H9 (cell line): ENCODE data around the gene ARF5. TPM values are rescaled to one million over a fixed set of nuclear protein-coding genes. Genes with fewer than 3 reads are reported as not detected.
A peak's percentile ranks its signal among the peaks of the same experiment; 100 is the strongest.

Experiments
- DNase-seq: peaks from one replicate; pipeline ENCODE4 v3.0.0-alpha.2; 2017
- H2AFZ ChIP-seq: one replicate; pipeline ENCODE4 v1.6.1; 2013; ENCODE audit warnings: mild to moderate bottlenecking, low read length, control low read depth, moderate library complexity
- H2AK5ac ChIP-seq: 2 replicates; pipeline ENCODE4 v1.6.1; 2013; ENCODE audit warnings: low read length, control low read depth, mixed read lengths; ENCODE audit not compliant: insufficient read length
- H2BK120ac ChIP-seq: one replicate; pipeline ENCODE4 v1.6.1; 2013; ENCODE audit warnings: low read depth, mild to moderate bottlenecking, low read length, control low read depth, inconsistent platforms; ENCODE audit not compliant: poor library complexity, severe bottlenecking
- H2BK12ac ChIP-seq: 2 replicates; pipeline ENCODE4 v1.6.1; 2013; ENCODE audit warnings: low read length, control low read depth, mixed read lengths, low read depth; ENCODE audit not compliant: insufficient read length
- H2BK15ac ChIP-seq: 2 replicates; pipeline ENCODE4 v1.6.1; 2013; ENCODE audit warnings: low read depth, low read length, control low read depth
- H2BK20ac ChIP-seq: one replicate; pipeline ENCODE4 v1.6.1; 2013; ENCODE audit warnings: low read depth, mild to moderate bottlenecking, low read length, control low read depth, inconsistent platforms; ENCODE audit not compliant: poor library complexity, severe bottlenecking
- H2BK5ac ChIP-seq: 2 replicates; pipeline ENCODE4 v1.6.1; 2013; ENCODE audit warnings: low read length, control low read depth, mixed read lengths; ENCODE audit not compliant: insufficient read length
- H3K14ac ChIP-seq: 2 replicates; pipeline ENCODE4 v1.6.1; 2013; ENCODE audit warnings: low read length, control low read depth; ENCODE audit not compliant: insufficient read depth
- H3K18ac ChIP-seq: 2 replicates; pipeline ENCODE4 v1.6.1; 2013; ENCODE audit warnings: low read depth, mild to moderate bottlenecking, mixed read lengths, low read length, control low read depth; ENCODE audit not compliant: insufficient read length
- H3K23ac ChIP-seq: 2 replicates; pipeline ENCODE4 v1.6.1; 2013; ENCODE audit warnings: low read length, control low read depth, mixed read lengths, low read depth; ENCODE audit not compliant: insufficient read length
- H3K23me2 ChIP-seq: 2 replicates; pipeline ENCODE4 v1.6.1; 2013; ENCODE audit warnings: low read depth, mild to moderate bottlenecking, mixed read lengths, low read length, control low read depth; ENCODE audit not compliant: insufficient read length, poor library complexity, severe bottlenecking
- H3K27ac ChIP-seq: 2 replicates; pipeline ENCODE4 v1.5.1; 2013; ENCODE audit warnings: low read length, control low read depth, mixed read lengths, low read depth; ENCODE audit not compliant: insufficient read length
- H3K27me3 ChIP-seq: 2 replicates; pipeline ENCODE4 v1.6.1; 2013; ENCODE audit warnings: low read length, control low read depth, inconsistent platforms; ENCODE audit not compliant: insufficient read depth
- H3K4ac ChIP-seq: 2 replicates; pipeline ENCODE4 v1.6.1; 2013; ENCODE audit warnings: low read depth, mild to moderate bottlenecking, control low read depth, inconsistent platforms, low read length, moderate library complexity
- H3K4me1 ChIP-seq: 2 replicates; pipeline ENCODE4 v1.6.1; 2013; ENCODE audit warnings: low read length, control low read depth, inconsistent platforms; ENCODE audit not compliant: insufficient read depth
- H3K4me2 ChIP-seq: 2 replicates; pipeline ENCODE4 v1.6.1; 2013; ENCODE audit warnings: low read length, control low read depth, mixed read lengths; ENCODE audit not compliant: insufficient read length, insufficient read depth
- H3K56ac ChIP-seq: 2 replicates; pipeline ENCODE4 v1.6.1; 2013; ENCODE audit warnings: low read depth, mild to moderate bottlenecking, mixed read lengths, low read length, control low read depth; ENCODE audit not compliant: insufficient read length
- H3K79me1 ChIP-seq: 2 replicates; pipeline ENCODE4 v1.6.1; 2013; ENCODE audit warnings: low read depth, mild to moderate bottlenecking, moderate library complexity, low read length, control low read depth, inconsistent platforms; ENCODE audit not compliant: insufficient read depth, poor library complexity, severe bottlenecking
- H3K79me2 ChIP-seq: 2 replicates; pipeline ENCODE4 v1.6.1; 2013; ENCODE audit warnings: low read length, control low read depth, inconsistent platforms; ENCODE audit not compliant: insufficient read depth
- H3K9ac ChIP-seq: 2 replicates; pipeline ENCODE4 v1.6.1; 2013; ENCODE audit warnings: low read length, control low read depth, mixed read lengths; ENCODE audit not compliant: insufficient read length; ENCODE audit errors: extremely low read depth
- H3K9me3 ChIP-seq: one replicate; pipeline ENCODE4 v1.6.1; 2013; ENCODE audit warnings: low read depth, low read length, inconsistent platforms; ENCODE audit not compliant: control insufficient read depth
- H3T11ph ChIP-seq: one replicate; pipeline ENCODE4 v1.6.1; 2013; ENCODE audit warnings: mild to moderate bottlenecking, low read length, control low read depth, inconsistent platforms
- H4K20me1 ChIP-seq: one replicate; pipeline ENCODE4 v1.6.1; 2013; ENCODE audit not compliant: control insufficient read depth, insufficient read length, insufficient read depth
- H4K5ac ChIP-seq: 2 replicates; pipeline ENCODE4 v1.6.1; 2013; ENCODE audit warnings: low read depth, mild to moderate bottlenecking, mixed read lengths, low read length, control low read depth; ENCODE audit not compliant: insufficient read length
- H4K8ac ChIP-seq: replicated peaks from 2 replicates; pipeline ENCODE4 v1.6.1; 2013; ENCODE audit warnings: low read length, control low read depth, mixed read lengths, low read depth; ENCODE audit not compliant: insufficient read length
- H4K91ac ChIP-seq: 2 replicates; pipeline ENCODE4 v1.6.1; 2013; ENCODE audit warnings: low read depth, mild to moderate bottlenecking, moderate library complexity, mixed read lengths, low read length, control low read depth; ENCODE audit not compliant: insufficient read length
- H3K27ac Mint-ChIP-seq, 3 experiments: 2 replicates in 2 of 3; 3 replicates in 1 of 3; pipeline ENCODE4 v1.8.0; 2020 to 2021; ENCODE audit warnings: mixed read lengths in 3 of 3, mild to moderate bottlenecking in 1 of 3, moderate library complexity in 1 of 3
- H3K27me3 Mint-ChIP-seq: 2 replicates; pipeline ENCODE4 v1.8.0; 2021; ENCODE audit warnings: low read depth, mild to moderate bottlenecking, moderate library complexity, mixed read lengths
- H3K36me3 Mint-ChIP-seq, 3 experiments: 2 replicates in 2 of 3; 3 replicates in 1 of 3; pipeline ENCODE4 v1.8.0; 2020 to 2021; ENCODE audit warnings: low read depth in 3 of 3, mixed read lengths in 3 of 3; ENCODE audit not compliant: insufficient read depth in 1 of 3
- H3K4me1 Mint-ChIP-seq, 2 experiments: 2 replicates each; pipeline ENCODE4 v1.8.0; 2020; ENCODE audit warnings: mixed read lengths in 2 of 2
- H3K4me3 Mint-ChIP-seq, 2 experiments: 2 replicates in 1 of 2; 3 replicates in 1 of 2; pipeline ENCODE4 v1.8.0; 2020 to 2021; ENCODE audit warnings: mild to moderate bottlenecking in 2 of 2, mixed read lengths in 2 of 2, moderate library complexity in 1 of 2
- H3K9me3 Mint-ChIP-seq, 2 experiments: 2 replicates in 1 of 2; 3 replicates in 1 of 2; pipeline ENCODE4 v1.8.0; 2020; ENCODE audit warnings: mild to moderate bottlenecking in 2 of 2, mixed read lengths in 2 of 2, moderate library complexity in 1 of 2
- WGBS: extraction: QIAGEN DNeasy Blood & Tissue Kit; methylation state at CpG from one replicate; pipeline ENCODE4 v1.1.7; 2013; ENCODE audit warnings: missing lambda C conversion rate, low lambda C conversion rate, mixed read lengths; ENCODE audit not compliant: insufficient read length; ENCODE audit errors: extremely low coverage; 5-methylcytosine and 5-hydroxymethylcytosine counted together
- total RNA-seq: library from RNA; stranded (reverse); gene quantifications from 2 replicates; pipeline ENCODE4 v1.2.1, GENCODE V29; 2021
- TF ChIP-seq, protein P1 (sequence below): fragments of 200-600 bp; sonication (generic); conservative IDR thresholded peaks from 3 replicates; pipeline ENCODE4 v1.8.0; 2021; ENCODE audit warnings: antibody characterized with exemption, mild to moderate bottlenecking

The ARF5 gene
- total RNA-seq, 1 experiment from 2014 or later, result 169 TPM

- Histone ChIP-seq H2BK20ac (no peak overlapping the region), H3K79me1 (peaks cover 6% of the 10 kb centered on the region), H3K4me1 (peaks cover 2% of the 10 kb centered on the region; the same call in 1 of the 2 replicates), H4K20me1 (no peaks in the 10 kb centered on the region), H4K8ac (no peak overlapping the region), H3K4ac (no peak overlapping the region), H3K23ac (no peak overlapping the region), H2AK5ac (no peak overlapping the region), H3K14ac (no peak overlapping the region), H3K27ac (no peak overlapping the region), H3T11ph (no peak overlapping the region), H3K18ac (no peak overlapping the region), H2BK15ac (no peak overlapping the region), H2BK5ac (no peak overlapping the region), H3K4me2 (no peak overlapping the region), H2AFZ (no peak overlapping the region), H2BK120ac (no peak overlapping the region), H3K9ac (no peak overlapping the region), H2BK12ac (no peak overlapping the region), H4K5ac (no peak overlapping the region), H3K79me2 (no peaks in the 10 kb centered on the region), H3K23me2 (peaks cover 18% of the 10 kb centered on the region), H3K27me3 (peaks cover 7% of the 10 kb centered on the region; the same call in 1 of the 2 replicates), H4K91ac (no peak overlapping the region), H3K9me3 (no peaks in the 10 kb centered on the region), H3K56ac (no peak overlapping the region)
- Mint-ChIP-seq H3K27me3 (peaks cover 24% of the 10 kb centered on the region), H3K27ac (no peak overlapping the region), H3K9me3 (no peaks in the 10 kb centered on the region), H3K4me3 (peak overlapping the region in 1 of 2 experiments; percentile 37; a peak in 1 of 5 replicates), H3K36me3 (peaks cover 28 to 51% (median 34%) of the 10 kb centered on the region in 3 experiments), H3K4me1 (peaks cover 18 to 33% of the 10 kb centered on the region in 2 experiments)
- DNase-seq, result no peak
- TF ChIP-seq, protein P1, sequence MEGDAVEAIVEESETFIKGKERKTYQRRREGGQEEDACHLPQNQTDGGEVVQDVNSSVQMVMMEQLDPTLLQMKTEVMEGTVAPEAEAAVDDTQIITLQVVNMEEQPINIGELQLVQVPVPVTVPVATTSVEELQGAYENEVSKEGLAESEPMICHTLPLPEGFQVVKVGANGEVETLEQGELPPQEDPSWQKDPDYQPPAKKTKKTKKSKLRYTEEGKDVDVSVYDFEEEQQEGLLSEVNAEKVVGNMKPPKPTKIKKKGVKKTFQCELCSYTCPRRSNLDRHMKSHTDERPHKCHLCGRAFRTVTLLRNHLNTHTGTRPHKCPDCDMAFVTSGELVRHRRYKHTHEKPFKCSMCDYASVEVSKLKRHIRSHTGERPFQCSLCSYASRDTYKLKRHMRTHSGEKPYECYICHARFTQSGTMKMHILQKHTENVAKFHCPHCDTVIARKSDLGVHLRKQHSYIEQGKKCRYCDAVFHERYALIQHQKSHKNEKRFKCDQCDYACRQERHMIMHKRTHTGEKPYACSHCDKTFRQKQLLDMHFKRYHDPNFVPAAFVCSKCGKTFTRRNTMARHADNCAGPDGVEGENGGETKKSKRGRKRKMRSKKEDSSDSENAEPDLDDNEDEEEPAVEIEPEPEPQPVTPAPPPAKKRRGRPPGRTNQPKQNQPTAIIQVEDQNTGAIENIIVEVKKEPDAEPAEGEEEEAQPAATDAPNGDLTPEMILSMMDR, result no peak
- no CpG with 5 or more reads among the region's 2 CpGs for WGBS
These were observed 1.9 kb upstream of the ARF5 start for GRCh38 chr7:127586346-127586745.
